ENCODE results near the gene MNAT1.

- no peak for TF ChIP-seq CTCF (IDR thresholded peaks at IDR 0.05 in 2 of 3, conservative IDR thresholded peaks at IDR 0.05 in 1 of 3; ENCODE audit: insufficient read depth in 2 of 3, low read depth in 1 of 3, low read length in 3 of 3)
- TF ChIP-seq CEBPG (CRISPR knock-in tag; IDR thresholded peaks at IDR 0.05): no peak
- TF ChIP-seq CEBPG (tag; conservative IDR thresholded peaks at IDR 0.05 in 1 of 2, IDR thresholded peaks at IDR 0.05 in 1 of 2): no peak
- TF ChIP-seq ARID1B (IDR thresholded peaks at IDR 0.05): no peak
- no peak for TF ChIP-seq FOXM1 (IDR thresholded peaks at IDR 0.05; ENCODE audit: low read depth)
- TF ChIP-seq FOXM1 (CRISPR knock-in tag; IDR thresholded peaks at IDR 0.05; ENCODE audit: low read depth): no peak
Observed at GRCh38 chr14:60956632-60957031, 222.1 kb downstream of the MNAT1 start.

Data from K562 (cell line).